HG02885 (cell line): ENCODE results near the gene QRFP.
"Not testable (repeated sequence)": the region's sequence is repeated elsewhere in the genome, so short reads cannot be mapped to it uniquely, and the experiment has no call there.

Experiments used
- ATAC-seq: cut with Tn5 transposase; IDR thresholded peaks from one replicate; pipeline ENCODE4 v1.9.1; 2021; ENCODE audit warnings: mild to moderate bottlenecking; ENCODE audit not compliant: unreplicated experiment, poor library complexity

The QRFP gene

DNA sequence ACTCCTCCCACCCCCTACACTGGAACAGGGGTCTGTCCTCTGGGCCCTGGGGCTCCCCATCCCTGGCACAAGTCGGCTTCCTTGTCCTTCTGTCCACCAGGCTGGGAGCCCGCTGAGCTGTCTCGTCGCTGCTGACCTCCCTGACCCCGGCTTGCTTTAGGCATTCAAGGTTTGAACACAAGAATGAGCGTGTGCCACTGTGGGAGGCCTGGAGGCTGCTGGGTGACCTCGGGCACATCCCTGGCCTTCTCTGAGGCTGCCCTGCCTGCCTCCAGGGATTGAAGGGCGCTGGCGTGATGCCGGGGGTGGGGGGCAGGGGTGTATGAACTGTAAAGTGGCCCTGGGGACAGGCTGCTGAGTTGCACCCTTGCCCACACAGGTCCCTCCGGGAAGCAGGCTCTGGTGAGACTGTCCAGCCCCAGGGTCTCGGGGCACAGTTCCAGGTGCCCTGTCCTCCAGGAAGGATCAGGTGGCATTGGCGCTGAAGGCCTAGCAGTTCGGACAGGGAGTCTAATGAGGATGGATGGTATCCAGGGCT lies 24.2 kb upstream of the QRFP start:
- ATAC-seq: no peak

DNA sequence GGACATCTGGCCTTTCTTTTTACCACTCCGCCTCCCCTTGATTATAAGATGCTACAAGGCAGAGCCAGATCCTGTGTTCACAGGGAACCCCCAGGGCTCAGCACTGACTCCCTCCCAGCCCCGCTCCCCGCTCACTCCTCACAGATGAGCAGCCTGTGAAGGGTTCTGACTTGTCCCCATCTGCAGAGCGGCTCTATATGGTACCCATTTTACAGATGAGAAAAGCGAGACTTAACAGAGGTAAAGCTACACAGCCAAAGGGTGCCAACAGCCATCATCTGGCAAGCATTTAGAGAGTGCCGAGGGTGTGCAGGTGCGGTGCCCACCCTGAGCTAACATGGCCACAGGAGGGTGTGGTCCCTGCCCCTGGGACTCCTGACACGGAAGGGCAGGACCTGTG lies 23.6 kb upstream of the QRFP start:
- no peak for ATAC-seq

GRCh38 chr9:130919559-130920145 lies 23.0 kb upstream of the QRFP start:
- no peak for ATAC-seq

DNA sequence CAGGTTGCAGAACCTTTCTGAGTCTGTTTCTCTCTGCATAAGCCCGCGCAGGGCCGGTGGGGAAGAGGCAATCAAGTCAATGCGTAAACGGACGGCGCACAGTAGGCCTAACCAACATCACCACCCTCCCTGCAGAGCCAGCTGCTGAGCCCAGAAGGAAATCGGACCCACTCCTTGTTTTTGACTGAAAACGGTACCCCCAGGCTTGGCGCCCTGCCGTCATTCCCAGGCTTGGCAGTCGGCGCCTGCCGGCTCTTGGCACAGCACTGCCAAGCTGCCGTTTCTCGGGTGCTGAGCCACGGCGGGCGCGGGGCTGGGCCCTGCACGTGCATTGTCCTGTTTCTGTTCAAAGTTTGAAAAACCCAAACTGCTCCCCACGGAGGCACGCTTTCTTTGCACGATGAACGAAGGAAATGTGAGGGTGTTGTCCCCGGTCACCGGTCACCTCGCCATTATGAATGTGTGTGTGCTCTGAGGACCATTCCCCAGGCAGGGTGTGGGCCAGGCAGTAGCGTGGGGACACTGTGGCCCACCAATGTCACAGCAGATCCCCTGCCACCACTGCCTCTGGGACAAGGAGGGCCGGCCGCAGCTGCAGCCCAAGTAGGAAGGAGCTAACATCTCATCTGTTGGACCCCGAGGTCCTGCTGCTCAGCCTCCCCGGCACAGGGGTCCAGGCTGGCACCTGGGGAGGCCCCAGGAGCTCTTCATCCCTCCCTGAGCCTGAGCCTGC lies 22.4 kb upstream of the QRFP start:
- ATAC-seq: no peak

- no peak for ATAC-seq
These were observed 21.7 kb upstream of the QRFP start for GRCh38 chr9:130918101-130918825.

DNA sequence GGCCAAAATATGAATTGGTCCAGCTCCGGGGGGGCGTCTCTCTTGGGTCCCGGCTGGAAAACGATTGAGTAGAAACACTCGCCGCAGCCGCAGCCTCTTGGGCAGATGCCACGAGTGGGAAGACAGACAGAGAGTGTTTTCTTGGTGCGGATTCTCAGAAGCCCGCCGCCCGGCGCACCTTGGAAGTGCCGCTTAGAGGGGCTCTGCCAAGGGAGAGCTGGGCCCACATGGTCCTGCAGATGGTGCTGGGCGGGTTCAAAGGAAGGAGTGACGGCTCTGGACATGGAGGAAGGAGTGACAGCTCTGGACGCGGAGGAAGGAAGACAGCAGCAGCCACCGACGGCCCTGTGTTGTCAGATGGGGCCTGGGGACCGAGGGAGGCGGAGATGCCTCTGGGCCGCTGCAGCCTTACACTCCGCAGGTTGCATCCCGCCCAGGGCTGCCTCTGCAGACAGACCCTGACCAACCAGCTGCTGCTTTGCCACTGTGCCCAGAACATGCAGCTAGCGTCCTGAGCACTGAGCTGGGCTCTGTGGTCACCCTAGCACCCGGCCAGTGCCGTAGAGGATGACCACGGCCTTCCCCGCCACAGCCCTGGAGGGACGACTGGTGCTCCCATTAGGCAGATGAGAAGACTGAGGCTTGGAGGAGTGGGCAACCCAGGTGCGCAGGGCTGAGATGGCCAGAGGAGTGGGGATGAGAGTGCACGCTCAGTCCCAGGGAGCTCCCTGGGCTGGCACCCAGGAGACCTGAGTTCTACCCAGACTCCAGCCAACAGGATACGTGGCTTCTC lies 20.8 kb upstream of the QRFP start:
- no peak for ATAC-seq

GRCh38 chr9:130915096-130915447 lies 18.5 kb upstream of the QRFP start:
- no peak for ATAC-seq

GRCh38 chr9:130914417-130915095 lies 17.9 kb upstream of the QRFP start:
- no peak for ATAC-seq

DNA sequence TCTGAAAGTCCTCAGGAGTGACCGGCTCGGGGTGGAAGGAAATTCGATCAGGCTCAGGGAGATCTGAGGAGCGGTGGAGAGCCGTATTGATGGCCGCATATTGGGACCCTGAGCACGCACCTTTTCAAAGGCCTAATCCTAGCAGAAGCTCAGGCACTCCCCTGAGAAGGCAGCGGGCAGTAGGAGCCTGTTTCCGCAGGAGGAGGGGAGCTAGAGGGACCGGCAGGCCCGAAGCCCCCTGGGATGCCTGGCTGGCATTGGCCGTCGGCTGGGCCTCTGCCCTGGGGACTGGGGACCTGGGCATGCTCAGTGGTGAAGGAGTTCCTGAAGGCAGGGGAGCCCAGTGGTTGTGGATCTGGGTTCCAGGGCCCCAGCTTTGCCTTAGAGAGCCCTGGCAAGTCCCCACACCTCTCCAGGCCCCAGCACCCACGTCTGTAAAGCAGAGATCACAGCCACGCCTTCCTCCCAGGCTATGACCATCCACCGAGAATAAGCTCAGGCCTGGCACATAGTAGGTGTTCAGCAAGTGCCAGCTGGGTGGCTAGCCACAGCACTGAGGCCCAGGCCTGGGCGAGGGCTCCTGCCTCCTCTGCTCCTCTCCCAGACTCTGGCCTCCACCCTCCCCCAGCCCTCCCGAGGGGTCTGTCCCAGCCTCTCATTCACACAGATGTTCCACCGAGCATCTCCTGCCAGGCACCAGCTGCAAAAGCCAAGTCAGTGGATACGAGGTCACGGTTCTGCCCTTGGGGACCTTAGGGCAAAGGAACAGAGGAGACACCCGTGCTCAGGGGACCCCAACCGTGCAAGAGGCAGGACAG lies 17.2 kb upstream of the QRFP start:
- no peak for ATAC-seq

- ATAC-seq: no peak
These were observed 16.5 kb upstream of the QRFP start for GRCh38 chr9:130912932-130913598.

- no peak for ATAC-seq
These were observed 14.8 kb upstream of the QRFP start for GRCh38 chr9:130911254-130912049.

- ATAC-seq: not testable (repeated sequence)
These were observed 14.1 kb upstream of the QRFP start for GRCh38 chr9:130910670-130911069.

DNA sequence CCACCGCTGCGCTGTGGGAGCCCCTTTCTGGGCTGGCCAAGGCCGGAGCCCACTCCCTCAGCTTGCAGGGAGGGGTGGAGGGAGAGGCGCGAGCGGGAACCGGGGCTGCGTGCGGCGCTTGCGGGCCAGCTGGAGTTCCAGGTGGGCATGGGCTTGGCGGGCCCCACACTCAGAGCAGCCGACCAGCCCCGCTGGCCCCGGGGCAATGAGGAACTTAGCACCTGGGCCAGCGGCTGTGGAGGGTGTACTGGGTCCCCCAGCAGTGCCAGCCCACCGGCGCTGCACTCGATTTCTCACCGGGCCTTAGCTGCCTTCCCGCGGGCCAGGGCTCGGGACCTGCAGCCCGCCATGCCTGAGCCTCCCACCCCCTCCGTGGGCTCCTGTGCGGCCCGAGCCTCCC lies 13.4 kb upstream of the QRFP start:
- not testable (repeated sequence) for ATAC-seq

DNA sequence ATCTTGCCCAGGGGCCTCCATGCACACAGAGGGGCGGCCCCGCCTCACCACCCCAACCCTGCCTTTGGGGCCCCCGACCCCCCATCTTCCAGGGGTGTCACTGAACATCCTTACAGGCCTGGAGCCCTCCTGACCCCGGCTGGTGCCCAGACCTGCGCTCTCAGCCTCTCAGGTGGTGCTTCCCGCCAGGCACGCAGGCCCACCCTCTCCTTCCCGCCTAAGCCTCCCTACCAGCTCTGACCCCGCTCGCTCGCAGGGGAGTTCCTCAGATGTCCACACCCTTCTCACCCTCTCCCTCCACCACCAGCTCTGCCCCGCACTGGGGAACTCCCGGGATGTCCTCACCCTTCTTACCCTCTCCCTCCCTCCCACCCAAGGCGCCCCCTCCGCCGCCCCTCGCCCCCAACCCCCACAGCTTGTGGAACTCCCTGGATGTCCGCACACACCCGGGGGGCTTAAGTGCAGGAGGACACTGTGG lies 12.3 kb upstream of the QRFP start:
- no peak for ATAC-seq

DNA sequence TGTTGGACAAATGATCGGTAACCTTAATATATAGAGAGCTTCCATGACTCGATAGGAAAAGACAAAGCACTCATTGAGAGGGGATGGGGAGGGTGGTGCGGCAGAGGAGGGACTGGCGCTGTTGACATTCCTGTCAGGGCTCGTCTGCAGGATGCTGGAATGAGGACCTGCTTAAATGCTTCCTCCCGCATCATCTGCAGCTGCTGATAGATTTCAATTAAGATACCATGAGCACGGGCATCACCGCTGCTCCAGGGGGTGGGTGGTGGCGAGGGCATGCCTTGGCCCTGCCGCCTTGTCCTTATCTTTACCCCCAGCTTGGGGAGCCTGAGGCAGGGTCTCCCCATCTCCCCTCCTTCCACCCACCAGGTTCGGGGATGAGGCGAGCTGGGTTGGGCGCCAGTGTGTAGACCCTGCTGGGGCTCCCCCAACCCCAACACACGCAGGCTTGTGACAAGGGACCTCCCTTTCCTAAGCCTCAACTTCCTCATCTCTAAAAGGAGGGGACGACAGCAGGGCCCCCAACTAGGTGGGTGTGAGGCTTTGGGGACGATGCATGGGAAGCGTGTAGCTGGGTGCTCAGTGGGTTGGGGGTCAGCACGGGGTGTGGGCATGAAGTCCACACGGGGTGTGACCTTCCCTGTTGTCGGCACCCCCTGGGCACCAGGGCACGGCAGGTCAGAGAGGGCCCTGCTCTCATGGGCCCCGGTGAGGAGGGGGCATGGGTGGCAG lies 11.7 kb upstream of the QRFP start:
- ATAC-seq: no peak

DNA sequence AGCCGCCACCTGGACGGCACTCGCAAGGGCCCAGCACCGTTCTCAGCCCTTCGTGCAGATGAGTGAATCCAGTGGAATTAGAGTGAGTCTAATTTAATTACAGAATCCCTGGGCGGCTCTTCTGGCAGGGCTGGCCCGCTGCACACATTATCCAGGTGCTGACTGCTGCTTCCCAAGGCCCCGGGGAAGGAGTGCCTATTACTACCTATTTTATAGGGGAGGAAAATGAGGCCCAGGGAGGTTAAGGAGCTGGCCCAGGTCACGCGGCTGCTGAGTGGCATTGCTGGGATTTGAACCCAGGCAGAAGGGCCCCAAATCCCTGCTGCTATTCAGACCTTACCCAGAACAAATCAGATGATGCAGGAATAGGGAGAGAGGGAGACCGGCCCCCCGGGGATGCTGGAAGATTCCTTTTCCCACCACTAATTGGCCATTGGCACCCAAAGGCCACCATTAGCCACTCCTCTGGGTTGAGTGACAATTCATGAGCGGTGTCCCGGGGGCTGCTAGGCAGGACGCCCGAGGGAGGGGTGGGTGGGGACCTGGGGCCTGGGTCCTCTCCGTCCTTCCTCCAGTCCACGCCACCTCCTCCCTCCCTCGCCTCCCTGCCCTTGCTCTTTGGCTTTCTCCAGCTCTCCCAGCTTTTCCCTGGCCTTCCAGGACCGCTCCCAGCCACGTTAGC lies 10.3 kb upstream of the QRFP start:
- no peak for ATAC-seq
